ENCODE data around the gene NFAM1.

NFAM1 gene

GRCh38 chr22:42414565-42415303 is 17.5 kb downstream of the NFAM1 start:
- no peak for DNase-seq (ENCODE audit: low read depth)

GRCh38 chr22:42414021-42414420 is 18.2 kb downstream of the NFAM1 start:
- DNase-seq (ENCODE audit: low read depth), result no peak

DNA sequence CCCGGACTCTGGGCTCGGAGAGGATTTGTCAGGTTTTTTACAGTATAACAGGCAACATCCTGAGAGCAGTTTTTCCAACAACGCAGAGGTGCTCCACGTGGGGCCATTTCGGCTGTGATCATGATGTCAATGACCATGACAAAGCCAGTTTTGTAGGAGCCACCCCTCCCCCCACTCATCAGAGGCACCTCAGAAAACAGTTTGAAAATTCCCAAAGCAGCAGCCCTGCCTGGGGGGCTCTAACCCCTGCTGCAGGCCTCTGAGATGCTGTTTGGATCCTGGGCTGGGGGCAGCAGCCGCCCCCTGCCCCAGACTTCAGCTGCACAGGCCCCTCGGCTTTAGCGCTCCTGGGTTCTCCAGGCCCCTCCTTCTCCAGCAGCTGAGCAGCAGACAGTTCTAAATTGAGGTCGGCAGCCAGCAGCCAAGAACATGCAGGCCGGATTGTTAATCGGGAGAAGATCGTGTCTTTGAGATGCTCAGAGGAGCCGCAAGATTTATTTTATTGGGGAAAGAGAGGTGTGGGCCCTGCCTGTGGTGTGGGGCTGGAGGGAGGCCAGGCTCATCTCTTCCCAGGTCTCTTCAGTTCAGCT is 19.4 kb downstream of the NFAM1 start:
- no peak for DNase-seq (ENCODE audit: low read depth)

- DNase-seq (ENCODE audit: low read depth), result no peak
Measured at GRCh38 chr22:42410708-42411107, 21.5 kb downstream of the NFAM1 start.

DNA sequence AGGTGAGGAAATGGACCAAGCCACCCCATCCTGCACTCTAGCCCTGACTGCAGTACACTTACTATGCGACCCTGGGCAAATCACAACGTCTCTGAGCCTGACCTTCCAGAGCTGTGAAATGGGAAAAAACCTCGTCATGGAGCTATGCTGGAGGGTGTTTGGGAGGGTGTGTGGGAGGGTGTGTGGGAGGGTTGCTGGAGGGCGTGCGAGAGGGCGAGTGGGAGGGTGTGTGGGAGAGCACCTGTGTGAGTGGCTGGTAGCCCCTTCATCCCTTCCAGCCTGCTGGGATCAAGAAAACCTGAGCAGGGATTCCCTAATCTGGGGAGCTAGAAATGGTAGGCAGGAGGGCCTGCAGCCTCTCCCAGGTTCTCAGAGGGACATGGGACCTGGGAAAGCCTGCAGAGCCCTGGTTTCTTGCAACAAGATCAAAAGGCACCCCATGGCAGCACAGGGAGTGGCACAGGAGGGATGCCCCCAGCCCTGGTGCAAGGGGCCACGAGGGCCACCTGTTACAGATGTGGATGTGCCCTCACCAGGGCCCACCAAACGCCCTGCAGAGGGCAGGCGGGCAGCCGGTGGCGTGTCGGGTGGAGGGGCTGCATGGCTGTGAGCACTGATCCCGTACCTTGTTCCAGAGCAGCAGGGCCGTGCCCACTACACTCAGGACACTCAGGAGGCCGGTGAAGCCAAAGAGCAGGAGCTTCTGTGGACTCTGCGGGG is 23.2 kb downstream of the NFAM1 start:
- no peak for DNase-seq (ENCODE audit: low read depth)

GRCh38 chr22:42408276-42408675 is 23.9 kb downstream of the NFAM1 start:
- DNase-seq (ENCODE audit: low read depth), result no peak

DNA sequence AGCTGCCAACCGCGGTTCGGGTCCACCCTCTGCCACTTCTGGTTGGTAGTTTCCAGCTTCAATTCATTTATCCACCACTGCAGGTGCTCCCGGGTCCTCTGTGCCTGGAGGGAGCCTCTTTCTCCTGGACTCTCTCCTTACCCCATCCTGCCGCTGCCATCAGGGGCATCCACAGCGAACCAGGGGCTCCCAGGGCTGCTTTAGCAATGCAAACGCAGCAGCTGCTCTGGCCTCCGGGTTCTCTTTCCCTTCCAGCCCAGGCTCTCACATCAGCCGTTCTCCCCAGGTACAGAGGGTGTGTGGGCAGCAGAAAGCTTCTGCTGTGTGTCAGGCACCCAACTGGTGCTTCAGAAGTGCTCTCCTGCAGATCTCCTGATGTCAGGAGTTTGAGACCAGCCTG is 27.9 kb downstream of the NFAM1 start:
- DNase-seq (ENCODE audit: low read depth), result no peak

DNA sequence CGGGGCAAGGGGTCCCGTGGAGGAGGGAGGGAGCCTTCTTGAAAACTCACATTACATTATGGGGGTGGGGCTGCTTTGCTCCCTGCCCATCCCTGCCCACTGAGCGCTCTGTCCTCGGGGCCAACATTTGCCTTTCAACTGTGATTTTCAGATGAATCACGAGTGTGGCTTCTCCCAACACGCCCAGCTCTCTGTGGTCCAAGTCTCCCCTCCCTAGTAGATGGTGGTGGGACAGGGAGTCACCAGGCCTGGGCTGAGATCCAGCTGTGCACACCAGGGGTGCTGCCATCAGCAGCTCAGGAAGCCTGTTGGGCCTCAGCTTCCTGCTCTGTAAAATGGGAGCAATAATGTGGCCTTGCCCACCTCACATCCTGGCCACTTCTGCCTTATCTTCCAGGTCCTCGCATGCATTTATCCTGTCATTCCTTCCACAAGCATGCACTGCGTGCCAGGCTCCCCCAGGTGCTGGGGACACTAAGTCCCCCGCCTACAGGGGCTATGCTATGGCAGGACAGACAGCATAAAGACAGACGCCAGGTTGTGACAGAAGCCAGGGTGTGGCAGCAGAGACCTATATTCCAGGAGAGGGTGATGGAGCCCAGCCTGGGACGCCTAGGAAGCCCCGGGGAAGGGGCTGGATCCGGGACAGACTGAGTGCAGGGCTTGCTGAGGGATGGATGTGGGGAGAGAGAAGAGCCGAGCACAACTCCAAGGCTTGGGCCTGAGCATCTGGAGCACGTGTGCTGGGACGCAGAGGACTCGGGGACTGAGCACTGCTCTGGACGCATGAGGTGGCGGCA is 30.5 kb downstream of the NFAM1 start:
- DNase-seq (ENCODE audit: low read depth), result no peak

GRCh38 chr22:42400811-42401534 is 31.2 kb downstream of the NFAM1 start:
- DNase-seq (ENCODE audit: low read depth), result no peak

DNA sequence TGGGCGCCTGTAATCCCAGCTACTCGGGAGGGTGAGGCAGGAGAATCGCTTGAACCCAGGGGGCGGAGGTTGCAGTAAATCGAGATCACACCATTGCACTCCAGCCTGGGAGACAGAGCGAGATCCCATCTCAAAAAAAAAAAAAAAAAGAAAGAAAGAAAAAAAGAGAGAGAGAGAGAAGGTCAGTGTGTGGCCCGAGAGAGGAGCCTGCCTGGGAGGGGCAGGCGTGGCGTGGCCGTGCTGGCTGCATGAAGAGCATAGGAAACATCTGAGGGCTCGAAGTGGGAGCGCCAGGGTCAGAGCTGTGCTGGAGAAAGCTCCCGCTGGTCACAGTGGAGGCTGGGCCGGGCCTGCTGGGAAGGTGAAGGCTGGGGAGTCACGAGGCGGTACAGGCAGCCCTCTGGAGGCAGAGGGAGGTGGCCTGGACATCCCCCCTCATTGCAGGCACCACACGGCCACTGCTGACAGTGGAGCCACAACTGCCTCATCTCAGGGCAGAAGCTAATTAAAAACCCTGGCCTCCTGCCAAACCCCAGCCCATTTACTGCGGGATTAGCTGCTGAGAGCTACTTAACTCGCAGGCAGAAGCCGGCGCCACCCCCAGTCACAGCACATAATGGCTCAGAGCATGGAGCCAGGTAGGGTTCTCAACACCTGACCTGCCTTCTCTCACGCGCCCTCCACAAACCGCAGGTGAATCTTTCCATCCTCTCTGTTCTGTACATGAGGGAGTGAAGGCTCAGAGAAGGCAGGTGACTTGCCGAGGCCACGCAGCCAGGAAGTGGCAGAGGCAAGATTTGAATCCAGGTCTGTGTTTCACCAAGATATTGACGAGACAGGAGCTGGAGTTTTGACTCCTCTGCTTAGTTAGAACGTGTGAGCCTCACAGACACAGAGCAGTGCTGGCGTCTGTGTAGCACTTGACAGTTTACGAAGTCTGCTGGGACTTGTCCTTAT is 32.6 kb downstream of the NFAM1 start:
- no peak for DNase-seq (ENCODE audit: low read depth)

- DNase-seq (ENCODE audit: low read depth), result no peak
Measured at GRCh38 chr22:42397332-42398249, 34.6 kb downstream of the NFAM1 start.

- no peak for DNase-seq (ENCODE audit: low read depth)
Measured at GRCh38 chr22:42396621-42397331, 35.4 kb downstream of the NFAM1 start.

DNA sequence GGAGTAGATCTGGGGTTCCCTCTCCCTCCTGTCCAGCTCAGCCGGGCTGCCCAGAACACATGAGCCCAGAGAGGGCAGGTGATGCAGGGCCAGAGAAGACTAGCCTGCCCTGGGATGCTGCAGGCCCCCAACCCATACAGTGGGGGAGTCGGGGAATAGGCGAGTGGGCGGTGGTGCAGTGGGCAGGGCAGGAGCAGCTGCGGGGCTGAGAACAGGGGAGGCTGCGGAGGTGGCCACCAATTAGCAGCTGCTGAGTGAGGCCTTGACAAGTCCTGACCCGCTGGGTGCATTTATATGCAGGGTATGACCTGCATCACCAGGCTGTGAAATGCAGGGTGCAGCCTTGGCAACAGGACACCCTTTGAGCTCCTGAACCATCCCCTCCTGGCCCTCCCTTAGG is 43.1 kb downstream of the NFAM1 start:
- DNase-seq (ENCODE audit: low read depth), result no peak

DNA sequence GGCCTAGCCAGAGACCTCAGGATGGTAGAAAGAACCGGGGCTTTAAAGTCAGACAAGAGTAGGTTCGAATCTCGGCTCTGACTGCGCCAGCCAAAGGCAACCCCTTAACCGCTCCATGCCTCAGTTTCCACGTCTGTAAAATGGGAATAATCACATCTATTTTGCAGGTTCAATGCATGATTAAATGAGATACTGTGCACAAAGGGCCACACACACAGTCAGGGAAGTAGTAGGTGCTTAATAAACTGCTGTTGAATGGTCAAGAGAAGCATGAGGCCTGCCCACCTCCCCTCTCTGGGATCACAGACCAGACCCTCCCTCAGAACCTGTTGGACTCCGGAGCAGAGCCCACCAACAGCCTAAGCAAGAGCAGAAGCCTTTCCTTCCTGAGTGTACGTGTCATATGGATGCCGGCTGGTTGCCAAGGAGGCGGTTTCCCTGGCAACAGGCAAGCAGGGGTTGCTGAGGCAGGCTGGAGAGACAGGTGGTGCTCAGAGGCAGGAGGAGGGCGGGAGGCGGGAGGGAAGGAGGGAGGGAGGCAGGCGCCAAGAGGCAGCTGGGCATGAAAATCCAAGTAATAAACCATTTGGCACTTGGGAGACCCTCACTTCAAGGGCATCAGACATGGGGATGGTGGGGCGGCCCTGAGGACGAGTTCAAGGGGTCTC is 43.9 kb downstream of the NFAM1 start:
- no peak for DNase-seq (ENCODE audit: low read depth)

GRCh38 chr22:42387631-42388030 is 44.6 kb downstream of the NFAM1 start:
- no peak for DNase-seq (ENCODE audit: low read depth)

GRCh38 chr22:42385696-42386095 is 46.5 kb downstream of the NFAM1 start:
- no peak for DNase-seq (ENCODE audit: low read depth)

DNA sequence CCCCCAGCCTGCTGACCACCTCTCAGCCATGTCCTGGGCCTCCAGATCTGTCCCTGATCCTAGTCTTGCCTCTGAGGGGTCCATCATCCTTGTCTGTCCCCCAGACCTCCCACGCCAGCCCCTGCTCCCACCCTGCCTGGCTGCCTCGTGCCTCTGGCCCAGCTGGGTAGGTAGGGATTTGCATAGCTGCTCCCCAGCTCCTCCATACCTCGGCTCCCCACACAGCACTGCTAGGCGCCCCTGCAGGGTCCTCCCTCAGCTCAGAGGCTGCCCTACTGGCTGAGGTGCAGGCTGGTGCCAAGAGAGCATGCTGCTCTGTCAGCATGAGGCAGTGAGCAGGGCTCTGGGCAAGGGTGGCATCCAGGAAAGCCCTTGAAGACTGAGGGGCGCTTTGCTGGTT is 47.7 kb downstream of the NFAM1 start:
- no peak for DNase-seq (ENCODE audit: low read depth)

DNA sequence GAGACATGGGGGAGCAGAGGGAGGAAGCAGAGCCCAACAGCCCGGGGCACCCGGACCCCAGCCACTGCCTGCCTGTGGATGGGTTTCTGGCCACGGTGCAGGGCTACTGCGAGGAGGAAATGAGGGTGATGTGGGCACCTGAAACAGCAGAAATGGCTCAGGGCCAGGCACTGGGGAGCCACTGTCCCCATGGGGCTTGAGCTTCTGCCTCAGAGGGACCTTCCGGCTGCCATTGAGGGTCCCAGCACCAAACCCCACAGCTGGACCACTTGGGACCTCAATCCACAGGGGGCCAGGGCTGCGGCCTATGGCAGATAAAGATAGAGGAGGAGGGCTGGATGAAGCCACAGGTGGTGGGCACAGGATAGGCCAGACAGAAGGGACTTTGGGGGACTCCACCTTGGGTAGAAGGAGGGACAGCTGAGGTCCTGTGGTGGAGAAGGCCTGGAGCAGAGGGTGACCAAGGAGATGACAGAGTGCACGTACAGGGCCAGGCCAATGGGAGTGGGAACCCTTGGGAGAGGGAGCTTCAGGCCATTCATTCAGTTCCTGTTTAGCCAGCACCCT is 48.3 kb downstream of the NFAM1 start:
- DNase-seq (ENCODE audit: low read depth), result no peak

Data from CMK (cell line).